HEK293 (cell line): ENCODE data around the gene SCAMP3.

Source experiments
- CTCF ChIA-PET: fragments of 350-600 bp; formaldehyde crosslinking; extraction: SDS; loops from one replicate; lab custom pipeline; 2021; ENCODE audit warnings: antibody characterized with exemption; lab: Yijun Ruan, JAX
- POLR2A ChIA-PET: fragments of 300-600 bp; formaldehyde crosslinking; extraction: SDS; loops from one replicate; lab custom pipeline; 2020; ENCODE audit warnings: antibody characterized with exemption, inconsistent platforms; lab: Yijun Ruan, JAX
- H3K27ac ChIP-seq: fragments of 200-500 bp; sonication (Bioruptor generic); 2 replicates; pipeline ENCODE4 v1.5.1; 2014; ENCODE audit warnings: low read depth, low read length, control low read depth, inconsistent platforms; ENCODE audit errors: extremely low read depth
- H3K36me3 ChIP-seq, 2 experiments: fragments of 200-500 bp in 1 of 2; sonication (Bioruptor generic) in 1 of 2; 1 replicate in 1 of 2; 2 replicates in 1 of 2; pipeline ENCODE4 v1.5.1; 2014 to 2017; ENCODE audit warnings: inconsistent platforms in 2 of 2, low read length in 2 of 2; ENCODE audit not compliant: control insufficient read depth in 2 of 2, insufficient read depth in 1 of 2
- H3K4me1 ChIP-seq: fragments of 200-500 bp; sonication (Bioruptor generic); 2 replicates; pipeline ENCODE4 v1.5.1; 2014; ENCODE audit warnings: mild to moderate bottlenecking, low read length, inconsistent platforms; ENCODE audit not compliant: control insufficient read depth, insufficient read depth
- H3K4me3 ChIP-seq: 2 replicates; pipeline ENCODE4 v1.5.1; 2011; ENCODE audit warnings: low read depth, mild to moderate bottlenecking, control low read depth, low read length, moderate library complexity
- H3K9me3 ChIP-seq: fragments of 200-500 bp; sonication (Bioruptor generic); 2 replicates; pipeline ENCODE4 v1.5.1; 2014; ENCODE audit warnings: low read depth, low read length, inconsistent platforms; ENCODE audit not compliant: control insufficient read depth, insufficient read depth
- EGR2 ChIP-seq: fragments of 450-650 bp; formaldehyde crosslinking; IDR thresholded peaks from 2 replicates; pipeline ENCODE4 v1.5.1; 2016; ENCODE audit warnings: low read depth, missing biosample characterization, missing genetic modification characterization
- KLF1 ChIP-seq: fragments of 450-650 bp; formaldehyde crosslinking; IDR thresholded peaks from 2 replicates; pipeline ENCODE4 v1.5.1; 2016; ENCODE audit warnings: missing biosample characterization, missing genetic modification characterization
- KLF9 ChIP-seq: fragments of 450-650 bp; formaldehyde crosslinking; IDR thresholded peaks from 2 replicates; pipeline ENCODE4 v1.5.1; 2016; ENCODE audit warnings: missing biosample characterization, missing genetic modification characterization, low read depth
- OVOL3 ChIP-seq: fragments of 450-650 bp; formaldehyde crosslinking; IDR thresholded peaks from 2 replicates; pipeline ENCODE4 v1.5.1; 2016; ENCODE audit warnings: missing biosample characterization, missing genetic modification characterization
- PRDM1 ChIP-seq: fragments of 450-650 bp; formaldehyde crosslinking; IDR thresholded peaks from 2 replicates; pipeline ENCODE4; 2016; ENCODE audit warnings: missing biosample characterization, missing genetic modification characterization
- YY2 ChIP-seq: fragments of 450-650 bp; formaldehyde crosslinking; IDR thresholded peaks from 2 replicates; pipeline ENCODE4 v1.5.1; 2016; ENCODE audit warnings: missing biosample characterization, missing genetic modification characterization
- ZBTB20 ChIP-seq: fragments of 450-650 bp; formaldehyde crosslinking; IDR thresholded peaks from 2 replicates; pipeline ENCODE4 v1.5.1; 2016; ENCODE audit warnings: missing biosample characterization, missing genetic modification characterization
- ZBTB8A ChIP-seq: fragments of 450-650 bp; formaldehyde crosslinking; IDR thresholded peaks from 2 replicates; pipeline ENCODE4 v1.5.1; 2016; ENCODE audit warnings: missing biosample characterization, missing genetic modification characterization
- ZNF10 ChIP-seq: fragments of 450-650 bp; formaldehyde crosslinking; IDR thresholded peaks from 2 replicates; pipeline ENCODE4 v1.5.1; 2017; ENCODE audit warnings: missing biosample characterization, missing genetic modification characterization
- ZNF266 ChIP-seq: fragments of 450-650 bp; formaldehyde crosslinking; IDR thresholded peaks from 2 replicates; pipeline ENCODE4 v1.5.1; 2016; ENCODE audit warnings: missing biosample characterization, missing genetic modification characterization, low read depth
- ZNF341 ChIP-seq: fragments of 450-650 bp; formaldehyde crosslinking; IDR thresholded peaks from 2 replicates; pipeline ENCODE4; 2016; ENCODE audit warnings: low read depth, missing biosample characterization, missing genetic modification characterization
- ZNF501 ChIP-seq: fragments of 450-650 bp; formaldehyde crosslinking; IDR thresholded peaks from 2 replicates; pipeline ENCODE4 v1.5.1; 2016; ENCODE audit warnings: missing biosample characterization, missing genetic modification characterization
- ZNF560 ChIP-seq: fragments of 450-650 bp; formaldehyde crosslinking; IDR thresholded peaks from 2 replicates; pipeline ENCODE4 v1.5.1; 2017; ENCODE audit warnings: missing biosample characterization, missing genetic modification characterization, borderline replicate concordance
- ZNF624 ChIP-seq: fragments of 450-650 bp; formaldehyde crosslinking; IDR thresholded peaks from 2 replicates; pipeline ENCODE4 v1.5.1; 2017; ENCODE audit warnings: missing biosample characterization, missing genetic modification characterization
- ZNF629 ChIP-seq: fragments of 450-650 bp; formaldehyde crosslinking; IDR thresholded peaks from 2 replicates; pipeline ENCODE4 v1.5.1; 2017; ENCODE audit warnings: missing biosample characterization, missing genetic modification characterization
- ZNF660 ChIP-seq: fragments of 450-650 bp; IDR thresholded peaks from 2 replicates; pipeline ENCODE4 v1.5.1; 2018; ENCODE audit warnings: missing biosample characterization, mild to moderate bottlenecking, missing genetic modification characterization
- ZNF76 ChIP-seq: fragments of 450-650 bp; formaldehyde crosslinking; IDR thresholded peaks from 2 replicates; pipeline ENCODE4; 2016; ENCODE audit warnings: low read depth, missing biosample characterization, missing genetic modification characterization, borderline replicate concordance
- ZSCAN23 ChIP-seq: fragments of 450-650 bp; formaldehyde crosslinking; IDR thresholded peaks from 2 replicates; pipeline ENCODE4 v1.5.1; 2016; ENCODE audit warnings: missing biosample characterization, missing genetic modification characterization
- ZSCAN30 ChIP-seq: fragments of 450-650 bp; IDR thresholded peaks from 2 replicates; pipeline ENCODE4 v1.5.1; 2018; ENCODE audit warnings: missing biosample characterization, mild to moderate bottlenecking, missing genetic modification characterization, moderate library complexity
- TF ChIP-seq, protein P1 (sequence below): fragments of 450-650 bp; formaldehyde crosslinking; IDR thresholded peaks from 2 replicates; pipeline ENCODE4 v1.5.1; 2017; ENCODE audit warnings: missing biosample characterization, missing genetic modification characterization
- TF ChIP-seq, protein P2 (sequence below): fragments of 450-650 bp; formaldehyde crosslinking; IDR thresholded peaks from 2 replicates; pipeline ENCODE4 v1.5.1; 2016; ENCODE audit warnings: missing biosample characterization, missing genetic modification characterization
- TF ChIP-seq, protein P3 (sequence below): fragments of 450-650 bp; formaldehyde crosslinking; IDR thresholded peaks from 2 replicates; pipeline ENCODE4 v1.5.1; 2016; ENCODE audit warnings: missing biosample characterization, missing genetic modification characterization
- TF ChIP-seq, protein P4 (sequence below): fragments of 450-650 bp; formaldehyde crosslinking; IDR thresholded peaks from 2 replicates; pipeline ENCODE4 v1.5.1; 2016; ENCODE audit warnings: missing biosample characterization, missing genetic modification characterization, borderline replicate concordance
- TF ChIP-seq, protein P5 (sequence below): fragments of 450-650 bp; formaldehyde crosslinking; IDR thresholded peaks from 2 replicates; pipeline ENCODE4 v1.5.1; 2017; ENCODE audit warnings: missing biosample characterization, missing genetic modification characterization
- TF ChIP-seq, protein P6 (sequence below): fragments of 450-650 bp; formaldehyde crosslinking; IDR thresholded peaks from 2 replicates; pipeline ENCODE4 v1.5.1; 2016; ENCODE audit warnings: missing biosample characterization, missing genetic modification characterization

Gene SCAMP3

DNA sequence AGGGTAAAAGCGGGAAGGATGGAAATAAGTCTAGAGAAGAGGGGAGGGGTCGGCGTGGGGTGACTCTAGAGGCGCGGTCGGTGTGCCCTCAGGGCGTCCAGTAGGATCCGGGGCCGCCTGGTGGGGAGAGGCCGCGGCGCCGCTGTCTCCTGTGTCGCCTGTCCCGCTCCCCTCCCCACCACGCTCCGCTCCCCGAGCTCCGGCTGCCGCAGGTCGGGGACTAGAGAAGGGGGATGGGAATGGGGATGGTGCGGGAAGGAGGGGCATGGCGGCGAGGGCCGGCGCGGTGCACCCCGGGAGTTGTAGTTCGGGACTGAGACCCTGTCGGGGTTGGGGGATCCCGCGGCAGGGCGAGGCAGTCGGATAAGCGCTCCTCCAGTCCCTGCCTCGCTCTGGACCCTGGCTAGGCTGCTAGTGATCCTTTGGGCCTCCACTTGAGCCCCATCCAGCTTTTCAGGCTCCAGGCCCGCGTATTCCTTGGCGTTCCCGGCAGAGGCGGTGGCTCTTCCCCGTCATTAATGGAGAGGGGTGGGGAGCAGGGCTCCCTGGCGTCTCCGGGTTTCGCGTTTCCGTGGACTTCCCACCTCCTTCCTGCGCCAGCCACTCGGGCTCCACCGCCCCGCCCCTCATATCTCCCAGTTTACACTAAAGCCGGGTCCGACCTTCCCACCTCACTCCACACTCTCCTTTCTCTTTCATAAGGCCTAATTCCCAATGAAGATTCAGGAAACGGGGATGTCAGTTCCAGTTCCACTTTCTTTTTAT is 6.7 kb downstream of the SCAMP3 start, which contains the start of gene ENTREP3:
TSS of gene ENTREP3 (minus strand) at position 241 of the 765 bp plus-strand sequence. CDS start 606 bp downstream, outside the sequence.
- POLR2A ChIA-PET = interaction anchor here (0.8 to 3.7 kb wide), 7 partner anchors 10 to 82 kb away, joined by 3 to 28 read pairs (median 4); partner anchors contain the start of genes CLK2, FDPS and KRTCAP2
- Histone ChIP-seq H3K27ac (peak within 1 kb of the TSS; percentile 72), H3K9me3 (no peaks in the 10 kb centered on the region), H3K36me3 (peaks cover 0 to 56% of the 10 kb centered on the region in 2 experiments; a peak in 2 of 3 replicates), H3K4me1 (no peaks in the 10 kb centered on the region), H3K4me3 (peak within 1 kb of the TSS; percentile 73)
- CTCF ChIA-PET = interaction anchor here (0.6 to 1.0 kb wide), 5 partner anchors 10 to 315 kb away, joined by 3 to 4 read pairs (median 3); no protein-coding TSS in a partner anchor
- TF ChIP-seq, protein P1, sequence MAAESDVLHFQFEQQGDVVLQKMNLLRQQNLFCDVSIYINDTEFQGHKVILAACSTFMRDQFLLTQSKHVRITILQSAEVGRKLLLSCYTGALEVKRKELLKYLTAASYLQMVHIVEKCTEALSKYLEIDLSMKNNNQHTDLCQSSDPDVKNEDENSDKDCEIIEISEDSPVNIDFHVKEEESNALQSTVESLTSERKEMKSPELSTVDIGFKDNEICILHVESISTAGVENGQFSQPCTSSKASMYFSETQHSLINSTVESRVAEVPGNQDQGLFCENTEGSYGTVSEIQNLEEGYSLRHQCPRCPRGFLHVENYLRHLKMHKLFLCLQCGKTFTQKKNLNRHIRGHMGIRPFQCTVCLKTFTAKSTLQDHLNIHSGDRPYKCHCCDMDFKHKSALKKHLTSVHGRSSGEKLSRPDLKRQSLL (tag by site-specific recombination) = peak; percentile 34; the same call in 1 of the 2 replicates
- TF ChIP-seq ZNF266 (tag by site-specific recombination) (no peak), ZSCAN23 (tag by site-specific recombination) (0 out of 2 replicates have a peak, but pooled peaks have one; percentile 55), EGR2 (tag by site-specific recombination) (no peak), OVOL3 (0 out of 2 replicates have a peak, but pooled peaks have one; percentile 14), PRDM1 (tag by site-specific recombination) (peak; percentile 65), ZNF501 (peak; percentile 67; the same call in 1 of the 2 replicates), ZBTB20 (tag by site-specific recombination) (peak; percentile 96), ZNF341 (tag by site-specific recombination) (peak; percentile 95), KLF9 (tag by site-specific recombination) (peak; percentile 41), ZBTB8A (peak; percentile 75), ZNF660 (0 out of 2 replicates have a peak, but pooled peaks have one; percentile 60), ZNF76 (peak; percentile 98), ZSCAN30 (tag by site-specific recombination) (peak; percentile 94), ZNF624 (tag by site-specific recombination) (no peak), ZNF560 (tag by site-specific recombination) (no peak), ZNF10 (tag by site-specific recombination) (no peak; the same call in 1 of the 2 replicates), YY2 (tag by site-specific recombination) (peak; percentile 94), ZNF629 (tag by site-specific recombination) (peak; percentile 76), KLF1 (peak; percentile 69)
- TF ChIP-seq, protein P2, sequence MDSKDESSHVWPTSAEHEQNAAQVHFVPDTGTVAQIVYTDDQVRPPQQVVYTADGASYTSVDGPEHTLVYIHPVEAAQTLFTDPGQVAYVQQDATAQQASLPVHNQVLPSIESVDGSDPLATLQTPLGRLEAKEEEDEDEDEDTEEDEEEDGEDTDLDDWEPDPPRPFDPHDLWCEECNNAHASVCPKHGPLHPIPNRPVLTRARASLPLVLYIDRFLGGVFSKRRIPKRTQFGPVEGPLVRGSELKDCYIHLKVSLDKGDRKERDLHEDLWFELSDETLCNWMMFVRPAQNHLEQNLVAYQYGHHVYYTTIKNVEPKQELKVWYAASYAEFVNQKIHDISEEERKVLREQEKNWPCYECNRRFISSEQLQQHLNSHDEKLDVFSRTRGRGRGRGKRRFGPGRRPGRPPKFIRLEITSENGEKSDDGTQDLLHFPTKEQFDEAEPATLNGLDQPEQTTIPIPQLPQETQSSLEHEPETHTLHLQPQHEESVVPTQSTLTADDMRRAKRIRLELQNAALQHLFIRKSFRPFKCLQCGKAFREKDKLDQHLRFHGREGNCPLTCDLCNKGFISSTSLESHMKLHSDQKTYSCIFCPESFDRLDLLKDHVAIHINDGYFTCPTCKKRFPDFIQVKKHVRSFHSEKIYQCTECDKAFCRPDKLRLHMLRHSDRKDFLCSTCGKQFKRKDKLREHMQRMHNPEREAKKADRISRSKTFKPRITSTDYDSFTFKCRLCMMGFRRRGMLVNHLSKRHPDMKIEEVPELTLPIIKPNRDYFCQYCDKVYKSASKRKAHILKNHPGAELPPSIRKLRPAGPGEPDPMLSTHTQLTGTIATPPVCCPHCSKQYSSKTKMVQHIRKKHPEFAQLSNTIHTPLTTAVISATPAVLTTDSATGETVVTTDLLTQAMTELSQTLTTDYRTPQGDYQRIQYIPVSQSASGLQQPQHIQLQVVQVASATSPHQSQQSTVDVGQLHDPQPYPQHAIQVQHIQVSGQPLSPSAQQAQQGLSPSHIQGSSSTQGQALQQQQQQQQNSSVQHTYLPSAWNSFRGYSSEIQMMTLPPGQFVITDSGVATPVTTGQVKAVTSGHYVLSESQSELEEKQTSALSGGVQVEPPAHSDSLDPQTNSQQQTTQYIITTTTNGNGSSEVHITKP (tag by site-specific recombination) = peak; percentile 86
- TF ChIP-seq, protein P3, sequence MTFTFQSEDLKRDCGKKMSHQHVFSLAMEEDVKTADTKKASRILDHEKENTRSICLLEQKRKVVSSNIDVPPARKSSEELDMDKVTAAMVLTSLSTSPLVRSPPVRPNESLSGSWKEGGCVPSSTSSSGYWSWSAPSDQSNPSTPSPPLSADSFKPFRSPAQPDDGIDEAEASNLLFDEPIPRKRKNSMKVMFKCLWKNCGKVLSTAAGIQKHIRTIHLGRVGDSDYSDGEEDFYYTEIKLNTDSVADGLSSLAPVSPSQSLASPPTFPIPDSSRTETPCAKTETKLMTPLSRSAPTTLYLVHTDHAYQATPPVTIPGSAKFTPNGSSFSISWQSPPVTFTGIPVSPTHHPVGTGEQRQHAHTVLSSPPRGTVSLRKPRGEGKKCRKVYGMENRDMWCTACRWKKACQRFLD (tag by site-specific recombination) = no peak
- TF ChIP-seq, protein P4, sequence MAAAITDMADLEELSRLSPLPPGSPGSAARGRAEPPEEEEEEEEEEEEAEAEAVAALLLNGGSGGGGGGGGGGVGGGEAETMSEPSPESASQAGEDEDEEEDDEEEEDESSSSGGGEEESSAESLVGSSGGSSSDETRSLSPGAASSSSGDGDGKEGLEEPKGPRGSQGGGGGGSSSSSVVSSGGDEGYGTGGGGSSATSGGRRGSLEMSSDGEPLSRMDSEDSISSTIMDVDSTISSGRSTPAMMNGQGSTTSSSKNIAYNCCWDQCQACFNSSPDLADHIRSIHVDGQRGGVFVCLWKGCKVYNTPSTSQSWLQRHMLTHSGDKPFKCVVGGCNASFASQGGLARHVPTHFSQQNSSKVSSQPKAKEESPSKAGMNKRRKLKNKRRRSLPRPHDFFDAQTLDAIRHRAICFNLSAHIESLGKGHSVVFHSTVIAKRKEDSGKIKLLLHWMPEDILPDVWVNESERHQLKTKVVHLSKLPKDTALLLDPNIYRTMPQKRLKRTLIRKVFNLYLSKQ (tag by site-specific recombination) = no peak
- TF ChIP-seq, protein P5, sequence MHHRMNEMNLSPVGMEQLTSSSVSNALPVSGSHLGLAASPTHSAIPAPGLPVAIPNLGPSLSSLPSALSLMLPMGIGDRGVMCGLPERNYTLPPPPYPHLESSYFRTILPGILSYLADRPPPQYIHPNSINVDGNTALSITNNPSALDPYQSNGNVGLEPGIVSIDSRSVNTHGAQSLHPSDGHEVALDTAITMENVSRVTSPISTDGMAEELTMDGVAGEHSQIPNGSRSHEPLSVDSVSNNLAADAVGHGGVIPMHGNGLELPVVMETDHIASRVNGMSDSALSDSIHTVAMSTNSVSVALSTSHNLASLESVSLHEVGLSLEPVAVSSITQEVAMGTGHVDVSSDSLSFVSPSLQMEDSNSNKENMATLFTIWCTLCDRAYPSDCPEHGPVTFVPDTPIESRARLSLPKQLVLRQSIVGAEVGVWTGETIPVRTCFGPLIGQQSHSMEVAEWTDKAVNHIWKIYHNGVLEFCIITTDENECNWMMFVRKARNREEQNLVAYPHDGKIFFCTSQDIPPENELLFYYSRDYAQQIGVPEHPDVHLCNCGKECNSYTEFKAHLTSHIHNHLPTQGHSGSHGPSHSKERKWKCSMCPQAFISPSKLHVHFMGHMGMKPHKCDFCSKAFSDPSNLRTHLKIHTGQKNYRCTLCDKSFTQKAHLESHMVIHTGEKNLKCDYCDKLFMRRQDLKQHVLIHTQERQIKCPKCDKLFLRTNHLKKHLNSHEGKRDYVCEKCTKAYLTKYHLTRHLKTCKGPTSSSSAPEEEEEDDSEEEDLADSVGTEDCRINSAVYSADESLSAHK (tag by site-specific recombination) = peak; percentile 19; the same call in 1 of the 2 replicates
- TF ChIP-seq, protein P6, sequence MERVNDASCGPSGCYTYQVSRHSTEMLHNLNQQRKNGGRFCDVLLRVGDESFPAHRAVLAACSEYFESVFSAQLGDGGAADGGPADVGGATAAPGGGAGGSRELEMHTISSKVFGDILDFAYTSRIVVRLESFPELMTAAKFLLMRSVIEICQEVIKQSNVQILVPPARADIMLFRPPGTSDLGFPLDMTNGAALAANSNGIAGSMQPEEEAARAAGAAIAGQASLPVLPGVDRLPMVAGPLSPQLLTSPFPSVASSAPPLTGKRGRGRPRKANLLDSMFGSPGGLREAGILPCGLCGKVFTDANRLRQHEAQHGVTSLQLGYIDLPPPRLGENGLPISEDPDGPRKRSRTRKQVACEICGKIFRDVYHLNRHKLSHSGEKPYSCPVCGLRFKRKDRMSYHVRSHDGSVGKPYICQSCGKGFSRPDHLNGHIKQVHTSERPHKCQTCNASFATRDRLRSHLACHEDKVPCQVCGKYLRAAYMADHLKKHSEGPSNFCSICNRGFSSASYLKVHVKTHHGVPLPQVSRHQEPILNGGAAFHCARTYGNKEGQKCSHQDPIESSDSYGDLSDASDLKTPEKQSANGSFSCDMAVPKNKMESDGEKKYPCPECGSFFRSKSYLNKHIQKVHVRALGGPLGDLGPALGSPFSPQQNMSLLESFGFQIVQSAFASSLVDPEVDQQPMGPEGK (tag by site-specific recombination) = peak; percentile 80
